GM18868 (cell line): ENCODE results near the gene CLC.
A peak's percentile ranks its signal among the peaks of the same experiment; 100 is the strongest.
"Not testable (repeated sequence)": the region's sequence is repeated elsewhere in the genome, so short reads cannot be mapped to it uniquely, and the experiment has no call there.

Source experiments
- ATAC-seq: cut with Tn5 transposase; IDR thresholded peaks from one replicate; pipeline ENCODE4 v1.9.1; 2021; ENCODE audit warnings: mild to moderate bottlenecking, moderate library complexity; ENCODE audit not compliant: unreplicated experiment

Gene CLC

GRCh38 chr19:39731685-39732084 lies 6.1 kb downstream of the CLC start:
- no peak for ATAC-seq

- ATAC-seq, result no peak
These were observed 8.2 kb downstream of the CLC start for GRCh38 chr19:39729594-39729993.

DNA sequence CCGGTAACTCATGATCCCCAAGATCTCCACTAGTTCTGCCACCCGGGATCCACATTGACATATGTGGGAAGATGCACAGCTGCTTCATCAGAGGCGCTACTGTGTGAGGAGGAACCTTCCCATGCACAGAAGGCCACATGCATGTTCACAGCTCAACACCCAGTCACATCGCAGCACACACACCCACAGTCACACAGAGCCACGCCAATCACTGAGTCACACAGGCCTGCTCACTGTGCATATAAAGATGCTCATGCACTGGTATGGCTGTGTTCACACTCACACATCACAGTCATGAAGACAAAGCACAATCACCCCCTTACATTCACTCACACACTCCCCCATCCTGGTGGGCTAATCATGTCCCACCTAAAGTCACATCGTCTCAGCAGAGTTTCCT lies 9.8 kb downstream of the CLC start:
- ATAC-seq, result no peak

- no peak for ATAC-seq
These were observed 10.6 kb downstream of the CLC start for GRCh38 chr19:39727070-39727800.

DNA sequence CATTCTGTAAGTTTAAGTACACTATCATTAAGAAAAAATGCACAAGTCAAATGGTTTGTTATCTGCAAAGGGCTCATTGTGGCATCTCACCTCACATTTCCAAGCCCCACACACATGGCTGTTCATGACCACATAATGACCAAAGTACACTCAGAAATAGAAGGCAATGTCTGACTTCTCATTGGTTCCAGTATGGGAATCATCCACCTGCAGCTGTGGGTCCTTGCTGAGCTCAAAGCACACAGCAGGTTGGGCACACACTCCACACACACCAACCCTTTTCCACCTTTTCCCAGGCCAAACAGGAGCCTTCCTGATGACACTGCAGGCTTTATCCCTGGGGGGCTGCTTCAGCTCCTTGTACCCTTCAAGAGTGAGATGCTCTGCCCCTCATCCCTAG lies 11.8 kb downstream of the CLC start:
- no peak for ATAC-seq

- not testable (repeated sequence) for ATAC-seq
These were observed 17.7 kb downstream of the CLC start for GRCh38 chr19:39720144-39720543.

DNA sequence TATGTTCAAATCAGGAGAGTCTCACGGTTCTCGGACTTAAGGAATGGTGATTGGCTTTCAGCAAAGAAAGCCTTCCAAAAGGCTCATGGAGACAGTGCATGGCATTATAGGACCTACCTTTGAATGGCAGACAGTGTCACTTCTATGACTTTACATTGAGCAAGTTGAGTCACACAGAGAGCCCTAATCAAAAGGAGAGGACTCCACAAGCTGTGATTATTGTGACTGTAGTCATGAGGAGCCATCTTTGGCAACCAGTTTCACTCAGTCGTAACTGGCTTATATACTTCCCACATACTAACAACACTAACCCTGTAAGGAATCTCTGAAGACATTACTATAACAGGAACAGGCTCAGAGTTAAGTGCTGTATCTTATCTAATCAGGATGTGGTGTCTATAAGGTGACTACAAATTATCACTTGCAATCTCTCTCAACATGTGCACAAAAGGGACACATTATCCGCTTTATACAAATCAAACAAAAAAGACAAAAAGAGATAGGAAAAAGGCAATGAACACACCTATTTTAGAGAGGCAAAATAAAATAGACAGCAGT lies 27.4 kb downstream of the CLC start:
- no peak for ATAC-seq

GRCh38 chr19:39709026-39709872 lies 28.6 kb downstream of the CLC start:
- no peak for ATAC-seq

DNA sequence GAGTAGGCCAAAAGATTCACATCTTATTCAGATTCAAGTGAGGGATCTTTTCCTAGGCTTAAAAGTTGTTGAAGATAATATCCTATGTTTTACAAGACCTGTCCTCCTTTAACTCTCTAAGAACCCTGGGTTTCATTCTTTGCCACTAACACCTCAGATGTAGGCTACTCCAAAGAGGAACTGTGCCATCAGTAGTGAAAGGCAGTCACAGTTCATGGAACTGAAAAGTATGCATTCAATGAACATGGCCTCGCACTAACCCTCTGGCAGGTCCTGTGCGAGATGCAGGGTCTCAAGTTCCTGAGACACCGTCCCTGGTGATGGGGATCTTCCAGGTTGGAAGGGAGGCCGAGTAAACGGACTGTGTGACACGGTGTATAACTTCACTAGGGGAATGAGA lies 29.2 kb downstream of the CLC start:
- ATAC-seq, result peak; percentile 65

DNA sequence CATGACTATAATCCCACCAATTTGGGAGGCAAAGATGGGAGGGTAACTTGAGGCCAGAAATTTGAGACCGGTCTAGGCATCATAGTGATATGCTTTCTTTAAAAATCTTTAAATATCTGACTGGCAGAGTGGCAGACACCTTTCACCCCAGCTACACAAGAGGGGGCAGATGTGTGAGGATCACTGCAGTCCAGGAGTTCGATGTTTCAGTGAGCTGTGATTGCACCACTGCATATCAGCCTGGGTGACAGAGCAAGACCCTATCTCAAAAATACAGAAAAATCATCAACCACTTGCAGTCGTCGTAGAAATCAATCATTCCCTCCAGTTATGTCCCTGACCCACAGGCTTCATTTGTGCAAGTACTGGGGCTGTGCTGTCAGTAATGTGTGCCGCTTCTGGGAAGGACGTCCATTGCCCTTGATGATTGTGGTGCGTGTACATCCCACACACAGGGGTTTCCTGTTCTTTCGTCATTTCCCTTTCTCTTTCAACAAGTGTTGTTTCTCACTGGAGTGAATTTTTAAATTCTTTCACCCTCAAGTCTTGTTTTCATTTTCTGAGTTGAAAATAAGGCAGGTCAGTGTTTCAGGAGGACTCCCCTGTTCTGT lies 32.1 kb downstream of the CLC start:
- ATAC-seq, result no peak

- no peak for ATAC-seq
These were observed 33.4 kb downstream of the CLC start, which contains the start of gene LGALS14 for GRCh38 chr19:39704181-39705044. Gene LGALS14 (plus strand): TSS chr19:39704481. CDS start chr19:39704529, 48 bp downstream.

GRCh38 chr19:39701291-39701690 lies 36.5 kb downstream of the CLC start:
- ATAC-seq, result no peak

- ATAC-seq, result no peak
These were observed 39.3 kb downstream of the CLC start for GRCh38 chr19:39698535-39698934.

DNA sequence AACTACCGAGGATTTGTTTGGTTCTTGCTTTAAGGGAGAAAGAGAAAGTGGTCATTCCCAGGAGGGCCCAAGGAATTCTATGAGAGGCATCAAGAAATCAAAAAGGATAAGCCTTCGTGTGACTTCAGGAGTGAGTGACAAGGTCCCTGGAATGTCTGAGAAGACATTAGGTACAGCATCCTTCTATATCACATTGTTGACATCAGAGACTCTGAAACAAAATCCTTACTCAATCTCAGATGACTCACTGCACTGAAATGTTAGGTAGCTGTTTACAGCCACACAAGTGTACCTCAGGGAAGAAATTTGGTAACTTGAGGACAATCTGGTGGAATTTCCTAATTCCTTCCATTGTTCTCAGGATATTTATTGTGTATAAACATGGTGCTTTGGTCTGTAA lies 41.4 kb downstream of the CLC start:
- no peak for ATAC-seq

- ATAC-seq, result no peak
These were observed 42.1 kb downstream of the CLC start for GRCh38 chr19:39695759-39696158.

GRCh38 chr19:39692822-39693221 lies 45.0 kb downstream of the CLC start:
- ATAC-seq, result no peak

- ATAC-seq, result no peak
These were observed 45.7 kb downstream of the CLC start for GRCh38 chr19:39692166-39692565.

GRCh38 chr19:39688637-39689036 lies 49.2 kb downstream of the CLC start:
- ATAC-seq, result not testable (repeated sequence)

DNA sequence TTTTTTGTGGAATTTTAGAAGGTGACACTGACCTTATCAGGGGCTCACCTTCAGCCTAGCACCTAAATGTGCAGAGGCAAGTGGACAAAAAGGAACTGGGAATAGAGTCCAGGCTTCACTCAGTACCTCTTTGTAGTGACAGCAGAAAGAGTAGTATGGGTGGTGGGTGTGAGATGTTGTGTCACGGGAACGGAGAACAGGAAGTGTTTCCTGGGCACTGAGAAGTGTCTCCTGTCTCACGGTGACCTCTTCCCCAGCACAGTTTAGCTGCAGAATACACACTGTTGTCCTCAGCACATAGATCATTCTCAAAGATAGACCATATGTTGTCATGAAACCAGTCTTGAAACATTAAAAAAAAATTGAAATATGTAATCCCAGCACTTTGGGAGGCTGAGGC lies 51.1 kb downstream of the CLC start:
- no peak for ATAC-seq

DNA sequence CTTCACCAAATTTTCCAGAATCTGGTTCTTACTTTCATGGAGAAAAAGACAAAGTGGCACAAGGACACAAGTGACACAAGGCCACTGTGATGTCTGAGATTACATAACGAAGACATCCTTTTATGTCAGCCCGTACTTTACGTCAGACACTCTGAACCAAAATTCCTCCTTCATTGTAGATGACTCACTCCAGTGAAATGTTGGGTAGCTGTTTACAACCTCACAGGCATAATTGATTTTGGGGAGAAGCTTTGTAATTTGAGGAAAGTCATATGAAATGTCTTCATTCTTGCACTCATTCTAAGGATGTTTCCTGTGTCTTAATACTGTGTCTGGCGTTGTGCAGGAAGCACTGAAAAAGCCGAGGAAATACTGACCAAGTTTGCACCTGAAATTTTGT lies 53.6 kb downstream of the CLC start:
- no peak for ATAC-seq
